GM18502 (cell line): Measurements from ENCODE around the gene UBTD1.
A peak's percentile ranks its signal among the peaks of the same experiment; 100 is the strongest.

ENCODE experiments used
- ATAC-seq: cut with Tn5 transposase; IDR thresholded peaks from one replicate; pipeline ENCODE4 v1.9.1; 2021; ENCODE audit warnings: mild to moderate bottlenecking; ENCODE audit not compliant: unreplicated experiment, poor library complexity

The UBTD1 gene

DNA sequence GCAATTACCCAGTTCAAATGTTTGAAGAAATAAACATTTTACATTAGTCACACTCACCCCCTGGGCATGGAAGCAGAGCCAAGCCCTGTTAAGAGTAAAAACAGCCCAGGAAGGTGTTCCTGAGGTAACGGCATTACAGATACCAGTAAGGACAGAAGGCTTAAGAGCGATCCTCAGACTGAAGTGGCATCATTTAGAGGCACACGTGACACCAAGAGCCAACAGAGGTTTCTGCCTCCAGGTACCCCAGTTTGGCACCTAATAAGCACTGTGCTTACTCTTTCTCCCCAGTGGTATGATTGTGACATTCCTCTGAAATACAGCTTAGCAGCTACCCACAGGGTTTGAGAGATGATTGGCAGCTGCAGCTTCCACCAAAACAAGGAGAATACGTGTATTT is 17.7 kb upstream of the UBTD1 start:
- ATAC-seq = no peak

DNA sequence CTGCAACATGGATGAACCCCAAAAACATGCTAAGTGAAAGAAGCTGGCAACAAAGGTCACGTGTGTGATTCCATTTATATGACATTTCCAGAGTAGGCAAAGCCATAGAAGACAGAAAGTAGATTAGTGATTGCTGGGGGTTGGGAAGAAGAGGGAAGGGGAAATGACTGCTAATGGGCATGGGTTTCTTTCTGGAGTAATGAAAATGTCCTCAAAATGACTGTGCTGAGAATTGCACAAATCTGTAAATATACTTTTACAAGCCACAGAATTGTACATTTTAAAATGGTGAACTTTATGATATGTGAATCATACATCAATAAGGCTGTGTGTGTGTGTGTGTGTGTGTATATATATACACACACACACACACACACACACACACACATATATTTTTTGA is 16.3 kb upstream of the UBTD1 start:
- no peak for ATAC-seq

DNA sequence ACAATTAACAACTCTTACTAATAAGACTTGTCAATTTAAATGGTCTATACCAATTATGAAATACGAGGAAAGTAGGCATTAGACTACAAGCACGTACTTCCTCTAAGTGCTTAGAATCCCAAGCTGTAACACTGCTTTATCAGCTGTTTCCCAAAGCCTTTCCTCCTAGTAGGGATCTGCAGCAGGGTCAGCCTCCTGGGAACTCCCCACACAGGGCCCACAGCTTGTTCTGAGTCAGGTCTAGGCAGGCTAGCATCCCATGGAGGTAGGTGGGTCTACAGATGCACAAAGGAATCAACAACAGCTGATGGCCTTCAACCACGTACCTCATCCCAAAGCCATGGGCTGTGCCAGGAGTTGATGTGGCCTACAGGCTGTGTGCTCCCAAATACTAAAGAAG is 15.2 kb upstream of the UBTD1 start:
- ATAC-seq = no peak

DNA sequence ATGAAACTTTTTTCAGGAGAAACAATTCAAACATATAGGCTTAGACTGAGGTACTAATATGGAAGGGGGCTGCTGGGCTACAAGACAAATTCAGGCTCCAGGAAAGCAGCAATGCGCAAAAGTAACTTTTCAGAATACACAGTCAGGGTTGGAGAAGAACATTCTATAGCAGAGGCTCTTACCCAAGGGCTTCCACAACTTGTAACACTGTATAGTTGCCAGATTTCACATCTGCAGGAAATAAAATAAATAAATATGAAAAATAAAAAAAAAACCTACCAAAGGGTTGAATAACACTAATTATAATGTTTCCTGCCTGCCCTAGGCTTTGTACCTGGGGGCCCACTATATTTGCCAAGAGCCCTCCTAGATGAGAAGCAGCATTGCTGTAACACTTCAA is 14.8 kb upstream of the UBTD1 start:
- ATAC-seq = no peak

DNA sequence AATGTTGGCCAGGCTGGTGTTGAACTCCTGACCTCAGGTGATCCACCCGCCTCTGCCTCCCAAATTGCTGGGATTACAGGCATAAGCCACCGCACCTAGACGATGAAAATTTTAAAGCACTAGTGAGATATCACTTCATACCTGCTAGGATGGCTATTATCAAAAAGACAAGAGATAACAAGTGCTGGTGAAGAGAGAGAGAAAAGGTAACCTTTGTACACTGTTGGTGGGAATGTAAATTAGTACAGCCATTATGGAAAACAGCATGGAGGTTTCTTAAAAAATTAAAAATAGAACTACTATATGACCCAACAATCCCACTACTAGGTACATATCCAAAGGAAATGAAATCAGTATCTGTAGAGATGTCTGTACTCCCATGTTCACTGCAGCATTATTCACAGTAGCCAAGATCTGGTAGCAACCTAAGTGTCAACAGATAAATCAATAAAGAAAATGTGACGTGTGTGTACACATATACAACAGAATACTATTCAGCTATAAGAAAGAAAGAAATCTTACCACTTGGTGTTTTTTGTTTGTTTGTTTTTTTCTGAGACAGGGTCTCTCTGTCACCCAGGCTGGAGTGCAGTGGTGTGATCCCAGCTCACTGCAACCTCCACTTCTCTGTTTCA is 13.0 kb upstream of the UBTD1 start:
- no peak for ATAC-seq

DNA sequence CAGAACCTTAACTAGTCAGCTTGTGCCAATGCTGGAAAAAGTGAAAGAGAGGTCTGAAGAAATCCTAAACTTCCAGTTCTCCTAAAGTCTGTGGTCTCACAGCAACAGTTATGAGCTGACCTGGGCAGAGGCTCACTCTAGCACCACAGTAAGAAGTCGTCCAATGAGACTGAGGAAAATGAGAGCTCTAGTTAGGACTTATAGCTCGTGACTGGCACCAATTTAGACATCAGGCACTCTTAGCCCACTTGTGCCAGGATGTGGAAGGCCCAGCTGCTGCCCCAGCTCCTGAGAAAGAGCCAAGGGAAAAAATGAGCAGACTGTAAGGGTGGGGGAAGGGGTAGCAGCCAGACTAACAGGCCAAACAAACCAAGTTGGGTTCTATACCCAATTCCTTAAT is 8.1 kb upstream of the UBTD1 start:
- no peak for ATAC-seq

DNA sequence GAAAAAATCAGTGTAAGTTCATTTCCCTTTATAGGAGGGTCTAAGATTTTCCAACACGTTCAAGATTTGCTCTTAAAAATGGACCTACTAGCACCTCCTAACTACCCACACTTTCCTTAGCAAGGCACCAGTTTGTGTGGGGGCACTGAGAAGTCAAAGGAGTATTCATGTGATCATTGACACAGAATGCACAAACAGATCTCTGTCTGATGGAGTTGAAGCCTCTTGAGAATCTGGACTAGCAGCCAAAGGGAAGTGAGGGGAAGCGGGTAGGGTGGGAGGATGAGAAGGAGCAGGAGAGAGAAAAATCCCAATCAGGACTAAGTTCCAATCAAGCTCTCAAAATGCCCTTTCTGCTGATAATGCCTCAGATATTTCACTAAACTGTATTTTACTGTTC is 4.6 kb upstream of the UBTD1 start:
- no peak for ATAC-seq

DNA sequence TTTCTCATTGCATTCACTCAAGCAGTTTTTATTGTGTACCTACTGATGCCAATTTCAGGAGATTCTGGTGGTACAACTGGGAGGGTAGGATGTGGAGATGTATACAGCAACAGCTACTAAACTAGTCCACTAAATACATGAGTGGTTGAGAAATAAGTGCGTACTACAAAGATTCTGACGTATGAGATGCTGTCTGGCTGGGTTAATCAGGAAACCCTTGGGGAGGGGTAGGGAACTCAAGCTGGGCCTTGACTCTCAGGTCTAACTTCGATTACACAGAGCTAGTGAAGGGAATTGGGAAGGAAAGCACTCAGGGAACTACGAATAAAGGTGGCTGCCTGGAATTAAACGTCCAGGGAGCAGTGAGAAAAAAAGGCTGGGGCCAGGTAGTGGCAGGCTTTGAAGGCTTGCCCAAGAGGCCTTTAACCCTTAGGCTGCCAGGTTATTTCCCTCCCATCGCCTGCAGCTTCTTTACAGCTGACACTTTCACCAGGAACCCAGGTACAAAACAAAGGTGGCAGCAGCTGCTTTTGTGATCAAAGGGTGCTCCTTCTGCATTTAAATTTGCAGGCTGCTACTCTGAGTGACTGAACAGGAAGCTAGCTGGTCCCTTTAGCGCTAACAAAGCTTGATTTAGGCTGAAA is 3.7 kb upstream of the UBTD1 start:
- no peak for ATAC-seq

DNA sequence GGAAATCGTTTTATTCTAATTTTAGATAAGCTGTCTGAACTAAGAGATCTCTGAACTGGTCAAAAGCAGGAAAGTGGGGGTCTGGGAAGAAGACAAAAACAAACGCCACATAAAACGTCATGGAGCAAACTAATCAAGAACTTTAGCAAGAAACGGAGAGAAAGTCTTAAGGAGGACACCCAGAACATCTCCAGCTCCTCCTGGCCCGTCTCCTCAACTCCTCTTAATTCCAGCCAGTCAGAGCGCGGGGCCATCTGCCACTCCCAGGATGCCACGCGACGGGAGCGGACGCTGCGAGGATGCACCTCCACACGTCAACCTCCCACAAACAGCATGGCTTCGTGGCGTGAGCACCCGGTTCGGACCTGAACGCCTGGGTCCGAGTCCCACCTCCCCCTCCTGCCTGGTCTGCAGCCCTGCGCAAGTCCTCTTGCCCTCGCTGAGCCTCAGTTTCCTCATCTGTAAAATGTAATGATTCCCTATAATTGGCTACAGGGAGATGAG is 1.1 kb upstream of the UBTD1 start:
- peak; percentile 37 for ATAC-seq

DNA sequence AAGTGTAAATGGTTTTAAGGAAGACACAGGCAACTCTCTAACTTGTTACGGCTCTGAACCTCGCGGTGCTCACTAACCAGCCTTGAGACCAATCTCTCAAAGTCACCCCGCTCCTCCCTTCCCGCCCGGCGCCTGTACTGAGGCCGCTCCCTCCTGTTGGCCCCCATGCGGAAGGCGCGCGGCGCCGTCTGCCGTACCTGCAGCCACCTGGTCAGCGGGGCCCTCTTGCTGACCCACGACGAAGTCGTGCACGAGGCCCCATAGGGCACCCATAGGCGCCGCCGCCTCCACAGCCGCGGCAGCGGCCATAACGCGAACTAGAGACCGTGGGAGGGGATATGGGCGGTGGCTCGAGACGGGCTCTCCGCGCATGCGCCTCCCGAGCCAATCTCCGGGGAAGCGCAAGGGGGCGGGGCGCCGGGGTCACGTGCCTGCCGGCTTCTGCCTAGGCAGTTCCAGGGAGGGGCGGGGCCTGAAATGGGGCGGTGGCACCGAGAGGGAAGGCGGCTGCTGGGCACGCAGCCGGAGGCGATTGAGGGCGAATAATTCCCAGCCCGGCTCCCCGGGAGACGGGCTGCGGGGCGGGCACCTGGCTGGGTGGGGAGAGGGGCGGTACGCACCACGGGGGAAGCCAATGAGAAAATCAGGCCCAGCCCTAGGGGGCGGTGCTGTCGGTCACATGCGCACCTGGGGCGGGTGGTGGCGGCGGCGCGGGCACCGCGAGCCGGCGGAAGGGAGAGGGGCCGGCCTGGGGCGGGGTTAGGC is 466 bp upstream of the UBTD1 start, which contains the start of gene MMS19:
TSS of gene MMS19 (minus strand) at position 347 of the 765 bp plus-strand sequence. CDS start at position 309, 38 bp downstream.
- ATAC-seq = peak; percentile 92

DNA sequence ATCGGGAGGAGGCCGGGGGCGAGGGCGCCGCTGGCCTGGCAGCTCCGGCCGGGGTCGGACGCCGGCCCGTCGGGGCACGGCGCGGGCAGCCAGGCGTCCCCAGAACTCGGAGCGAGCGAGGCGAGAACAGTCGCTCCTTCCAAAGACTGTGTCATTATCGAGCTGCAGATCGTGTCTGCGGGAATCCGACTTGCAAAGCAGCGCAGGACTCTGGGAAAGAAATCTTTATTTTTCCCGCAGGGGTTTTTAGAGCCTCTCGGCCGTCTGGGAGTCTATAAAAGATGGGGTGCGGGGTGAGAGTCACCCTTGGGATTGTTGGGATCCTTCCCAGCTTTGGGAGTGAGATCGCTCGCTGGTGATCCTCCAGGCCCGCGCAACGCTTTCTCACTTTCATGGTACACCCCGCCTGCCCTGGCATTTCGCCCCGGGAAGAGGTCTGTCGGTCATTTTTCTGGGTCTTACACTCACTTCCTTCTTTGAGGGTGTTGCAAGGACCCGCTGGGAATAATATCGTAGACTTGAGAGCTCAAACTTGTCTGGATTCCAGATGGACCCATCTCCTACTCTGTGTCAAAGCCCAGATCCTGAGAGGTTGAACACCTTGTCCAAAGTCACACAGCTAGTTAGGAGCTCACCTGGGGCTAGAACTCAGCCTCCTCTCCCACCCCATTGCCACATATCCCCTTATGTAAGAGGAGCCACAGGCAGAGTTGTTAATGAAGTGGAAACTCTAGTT is 1.0 kb downstream of the UBTD1 start:
- no peak for ATAC-seq

DNA sequence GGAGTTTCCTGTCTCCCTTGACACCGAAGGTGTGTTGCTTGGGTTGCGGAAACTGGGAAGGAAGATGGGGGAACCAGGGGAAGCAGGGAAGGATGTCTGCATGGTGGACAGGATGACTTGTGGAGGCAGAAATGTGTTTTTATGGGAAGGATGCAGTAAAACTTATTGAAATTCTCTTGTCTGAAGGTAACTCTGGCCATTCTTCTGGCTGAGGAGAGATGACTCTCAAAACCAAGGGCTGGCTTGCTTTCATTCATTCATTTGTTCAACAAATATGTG is 1.5 kb downstream of the UBTD1 start:
- ATAC-seq = no peak

DNA sequence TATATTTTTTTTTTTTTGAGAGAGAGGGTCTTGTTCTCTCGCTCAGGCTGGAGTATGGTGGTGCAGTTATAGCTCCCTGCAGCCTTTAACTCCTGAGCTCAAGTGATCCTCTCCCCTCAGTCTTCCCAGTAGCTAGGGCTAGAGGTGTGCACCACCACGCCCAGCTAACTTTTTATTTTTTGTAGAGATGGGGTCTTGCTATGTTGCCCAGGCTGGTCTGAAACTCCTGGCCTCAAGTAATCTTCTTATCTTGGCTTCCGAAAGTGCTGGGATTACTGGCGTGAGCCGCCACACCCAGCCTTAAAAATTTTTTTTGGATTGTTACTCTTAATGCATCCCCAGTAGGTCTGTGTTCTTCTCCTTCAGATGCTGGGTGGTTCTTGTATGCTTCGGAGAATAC is 4.2 kb downstream of the UBTD1 start:
- ATAC-seq = no peak

DNA sequence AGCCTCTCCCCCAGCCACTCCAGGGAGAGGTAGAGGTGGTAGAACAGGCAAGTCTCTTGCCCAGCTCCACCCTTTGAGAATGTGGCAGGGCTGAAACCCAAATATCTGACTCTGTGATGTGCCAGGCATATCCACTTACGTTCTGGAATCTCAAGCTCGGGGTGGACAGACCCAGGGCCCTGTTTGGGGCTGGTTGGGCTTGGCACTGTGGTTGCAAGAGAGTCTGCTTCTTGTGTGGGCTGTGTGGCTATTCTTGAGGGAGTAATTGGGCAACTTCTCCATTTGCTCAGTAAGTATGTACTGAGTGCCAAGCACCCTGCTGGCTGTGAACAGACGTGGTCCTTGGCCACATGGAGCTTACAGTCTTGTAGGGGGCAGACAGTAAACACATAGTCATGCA is 4.7 kb downstream of the UBTD1 start:
- ATAC-seq = no peak

DNA sequence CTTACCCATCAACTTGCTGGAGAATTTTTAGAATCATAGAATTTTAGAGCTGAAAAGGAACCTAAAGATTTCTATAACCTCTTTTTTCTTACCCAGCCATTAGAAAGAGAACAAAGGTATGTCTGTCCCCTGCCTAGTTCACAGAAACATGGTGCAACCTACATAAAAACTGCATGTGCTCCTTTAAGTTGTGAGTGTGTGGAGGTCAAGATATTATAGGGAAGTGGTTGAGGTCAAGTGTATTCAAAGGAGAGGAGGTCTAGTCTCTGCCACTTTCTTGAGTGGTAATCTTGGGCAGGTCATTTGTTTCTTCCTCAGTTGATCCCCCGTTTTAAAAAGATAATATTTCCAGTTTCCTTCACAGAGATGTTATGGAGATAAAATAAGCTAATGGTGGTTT is 6.4 kb downstream of the UBTD1 start:
- no peak for ATAC-seq

DNA sequence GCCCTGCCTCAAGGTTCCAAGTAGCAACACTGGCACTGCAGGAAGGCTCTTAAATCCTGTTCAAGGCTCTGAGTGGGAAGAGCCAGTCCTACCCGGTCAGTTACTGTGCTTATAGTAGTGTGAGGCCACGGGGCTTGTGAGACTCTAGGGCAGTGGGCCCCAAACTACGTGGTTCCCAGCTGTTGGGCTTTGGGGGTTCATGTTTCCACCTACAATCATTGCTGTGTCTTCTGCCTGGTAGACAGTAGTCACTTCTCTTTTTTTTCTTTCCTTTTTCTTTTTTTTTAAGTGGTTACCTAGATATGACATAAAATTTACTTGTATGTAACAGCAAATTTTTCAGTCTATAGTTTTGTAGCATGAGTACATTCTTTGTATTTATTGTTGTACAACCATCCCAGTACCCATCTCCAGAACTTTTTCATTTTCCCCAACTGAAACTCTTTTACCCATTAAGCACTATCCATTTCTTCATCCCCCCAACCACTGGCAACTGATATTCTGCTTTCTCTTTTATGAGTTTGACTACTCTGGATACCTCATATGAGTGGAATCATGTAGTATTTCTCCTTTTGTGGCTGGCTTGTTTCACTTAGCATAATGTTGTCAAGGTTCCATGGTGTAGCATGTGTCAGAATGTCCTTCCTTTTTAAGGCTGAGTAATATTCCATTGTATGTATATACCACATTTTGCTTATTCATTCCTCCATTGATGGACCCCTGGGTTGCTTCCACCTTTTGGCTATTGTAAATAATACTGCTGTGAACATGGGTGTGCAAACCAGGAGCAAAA is 7.7 kb downstream of the UBTD1 start:
- no peak for ATAC-seq

DNA sequence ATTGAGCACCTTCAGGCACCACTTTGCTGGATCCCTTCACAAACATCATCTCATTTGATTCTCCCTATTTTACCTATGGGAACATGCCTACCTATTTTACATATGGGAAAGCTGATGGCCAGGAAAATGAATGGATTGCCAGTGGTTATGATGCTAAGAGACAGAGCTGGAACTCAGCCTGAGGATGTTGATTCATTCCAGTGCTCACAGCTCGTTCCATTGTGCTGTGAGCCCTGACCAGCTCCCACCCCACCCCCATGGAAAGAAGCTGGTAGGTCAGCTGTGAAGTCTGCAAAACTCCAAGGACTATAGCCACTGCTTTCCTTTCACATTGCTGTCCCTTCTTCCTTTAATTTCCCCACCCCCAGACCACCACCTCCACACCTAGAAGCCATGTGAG is 9.6 kb downstream of the UBTD1 start:
- ATAC-seq = no peak

DNA sequence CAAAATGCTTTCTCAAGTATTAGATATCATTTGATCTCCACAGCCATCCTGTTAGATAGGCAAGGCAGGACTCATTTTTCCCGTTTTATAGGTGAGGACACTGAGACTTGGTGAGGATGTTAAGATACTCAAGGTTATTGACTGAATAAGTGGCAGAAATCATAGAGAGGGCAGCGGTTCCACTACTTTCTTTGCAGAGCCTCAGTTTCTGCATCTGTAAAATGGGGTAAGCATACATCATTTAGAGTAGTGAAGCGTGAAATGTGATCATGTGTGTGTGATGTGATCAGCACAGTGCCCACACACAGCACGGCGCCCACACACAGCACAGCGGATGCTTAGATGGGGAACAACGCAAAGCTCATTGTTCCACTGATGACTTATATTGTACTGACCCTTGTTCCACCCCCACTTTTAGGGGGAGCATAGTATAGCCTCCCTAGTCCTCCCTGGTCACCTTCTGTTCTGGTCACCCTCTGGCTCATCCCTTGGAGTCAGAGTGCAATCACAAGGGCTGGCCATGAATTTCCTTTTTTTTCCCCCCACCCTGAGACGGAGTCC is 10.5 kb downstream of the UBTD1 start:
- ATAC-seq = no peak

DNA sequence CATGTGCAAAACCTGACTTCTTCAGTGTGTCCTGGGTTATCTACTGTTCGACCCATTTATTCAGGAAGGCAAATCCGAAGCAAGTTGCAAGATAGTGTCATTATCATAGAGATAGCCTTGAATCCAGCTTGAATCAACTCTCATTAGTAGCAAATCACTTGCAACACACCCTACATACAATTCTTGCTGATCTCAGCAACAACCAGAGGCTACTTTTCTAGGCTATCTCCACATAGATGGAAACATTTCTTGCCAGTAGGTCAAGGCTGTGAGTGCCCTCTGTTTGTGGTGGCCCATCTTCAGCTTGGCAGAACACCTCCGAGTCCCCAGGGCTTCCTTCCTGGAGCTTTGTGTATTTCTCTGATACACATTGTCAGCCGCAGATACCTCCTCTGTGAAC is 12.0 kb downstream of the UBTD1 start:
- ATAC-seq = no peak
